Brain microvascular endothelial cell (primary cell): ENCODE measurements around the gene SOX8.

Source experiments
- DNase-seq: peaks from one replicate; pipeline ENCODE4 v3.0.0-alpha.2; 2020
- H3K27ac ChIP-seq: fragments of 250-450 bp; sonication (Bioruptor Pico); 2 replicates; pipeline ENCODE4 v1.5.1; 2020; ENCODE audit warnings: mild to moderate bottlenecking, moderate library complexity
- H3K27me3 ChIP-seq: fragments of 250-450 bp; sonication (Bioruptor Pico); replicated peaks from 2 replicates; pipeline ENCODE4 v1.5.1; 2020; ENCODE audit warnings: mild to moderate bottlenecking
- H3K36me3 ChIP-seq: fragments of 250-450 bp; sonication (Bioruptor Pico); replicated peaks from 2 replicates; pipeline ENCODE4 v1.5.1; 2020; ENCODE audit warnings: mild to moderate bottlenecking
- H3K4me3 ChIP-seq: 2 replicates; pipeline ENCODE4 v1.5.1; 2011; ENCODE audit warnings: low read depth, mild to moderate bottlenecking, control low read depth, low read length, moderate library complexity
- in situ Hi-C: cut with HindIII; loops from 2 replicates; pipeline ENCODE4 v1.10.0; 2017; ENCODE audit warnings: low sequenced_read_pairs, low pct_ligation_motif_present
- TF ChIP-seq, protein P1 (sequence below): IDR thresholded peaks from 2 replicates; pipeline ENCODE4 v1.5.1; 2011; ENCODE audit warnings: low read depth, mild to moderate bottlenecking, moderate library complexity, low read length, control low read depth, inconsistent platforms; ENCODE audit errors: missing control alignments

Gene SOX8

DNA sequence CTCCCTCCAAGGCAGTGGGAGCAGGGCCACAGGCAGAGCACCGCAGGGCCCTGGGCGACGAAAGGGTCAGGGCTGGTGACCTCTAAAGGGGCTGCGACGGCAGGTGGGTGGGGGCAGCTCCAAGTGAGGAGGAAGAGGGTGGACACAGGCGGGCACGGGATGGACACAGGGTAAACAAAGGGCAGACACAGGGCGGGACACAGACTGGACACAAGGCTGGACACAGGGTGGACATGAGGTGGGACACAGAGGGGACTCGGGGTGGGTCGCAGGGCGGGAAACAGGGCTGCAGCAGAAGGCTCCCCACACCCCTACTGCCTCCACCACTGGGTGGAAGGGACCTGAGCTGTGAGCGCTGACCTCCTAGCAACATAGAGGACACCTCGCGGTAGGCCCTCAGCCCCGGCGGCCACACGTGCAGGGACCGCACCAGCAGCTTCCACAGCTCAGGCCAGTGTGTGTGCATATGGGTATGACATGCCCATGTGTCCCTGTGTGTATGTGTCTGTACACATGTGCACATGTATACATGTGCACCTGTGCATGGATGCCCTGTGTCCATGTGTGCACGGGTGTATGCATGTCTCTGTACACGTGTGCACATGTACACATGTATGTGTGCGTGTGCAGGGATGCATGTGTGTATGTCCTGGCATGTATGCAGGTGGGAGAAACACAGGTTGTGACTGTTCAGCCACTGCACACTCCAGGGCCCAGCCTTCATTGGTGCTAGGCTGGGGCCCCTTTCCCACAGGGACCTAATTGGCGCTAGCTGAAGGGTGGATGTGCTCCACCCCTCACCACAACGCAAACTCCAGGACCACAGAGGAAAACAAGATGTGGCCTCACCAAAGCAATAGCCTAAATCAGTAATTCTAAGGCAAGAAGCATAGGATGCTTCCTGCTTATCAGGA, 18.4 kb upstream of the SOX8 start:
- in situ Hi-C loops = no loop called here
- TF ChIP-seq, protein P1, sequence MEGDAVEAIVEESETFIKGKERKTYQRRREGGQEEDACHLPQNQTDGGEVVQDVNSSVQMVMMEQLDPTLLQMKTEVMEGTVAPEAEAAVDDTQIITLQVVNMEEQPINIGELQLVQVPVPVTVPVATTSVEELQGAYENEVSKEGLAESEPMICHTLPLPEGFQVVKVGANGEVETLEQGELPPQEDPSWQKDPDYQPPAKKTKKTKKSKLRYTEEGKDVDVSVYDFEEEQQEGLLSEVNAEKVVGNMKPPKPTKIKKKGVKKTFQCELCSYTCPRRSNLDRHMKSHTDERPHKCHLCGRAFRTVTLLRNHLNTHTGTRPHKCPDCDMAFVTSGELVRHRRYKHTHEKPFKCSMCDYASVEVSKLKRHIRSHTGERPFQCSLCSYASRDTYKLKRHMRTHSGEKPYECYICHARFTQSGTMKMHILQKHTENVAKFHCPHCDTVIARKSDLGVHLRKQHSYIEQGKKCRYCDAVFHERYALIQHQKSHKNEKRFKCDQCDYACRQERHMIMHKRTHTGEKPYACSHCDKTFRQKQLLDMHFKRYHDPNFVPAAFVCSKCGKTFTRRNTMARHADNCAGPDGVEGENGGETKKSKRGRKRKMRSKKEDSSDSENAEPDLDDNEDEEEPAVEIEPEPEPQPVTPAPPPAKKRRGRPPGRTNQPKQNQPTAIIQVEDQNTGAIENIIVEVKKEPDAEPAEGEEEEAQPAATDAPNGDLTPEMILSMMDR = no peak
- H3K27ac ChIP-seq = no peak overlapping the region
- H3K4me3 ChIP-seq = no peak overlapping the region
- no peak for DNase-seq
- H3K27me3 ChIP-seq = no peaks in the 10 kb centered on the region
- H3K36me3 ChIP-seq = no peaks in the 10 kb centered on the region

DNA sequence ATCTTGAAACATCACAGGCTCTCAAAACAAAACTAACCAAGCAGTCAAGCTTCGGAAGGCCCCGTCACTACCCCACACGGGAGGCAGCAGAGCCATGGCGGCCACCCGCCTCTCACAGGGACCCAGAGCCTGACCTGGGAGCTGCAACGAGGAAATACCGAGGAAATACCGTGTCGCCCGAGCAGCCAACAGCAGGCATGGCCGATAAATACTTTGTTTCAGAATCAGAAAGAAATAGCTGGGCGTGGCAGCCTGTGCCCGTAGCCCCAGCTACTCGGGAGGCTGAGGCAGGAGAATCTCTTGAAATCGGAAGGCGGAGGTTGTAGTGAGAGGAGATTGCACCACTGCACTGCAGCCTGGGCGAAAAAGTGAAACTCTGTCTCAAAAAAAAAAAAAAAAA, 17.7 kb upstream of the SOX8 start:
- Histone ChIP-seq H3K27me3 (no peaks in the 10 kb centered on the region), H3K36me3 (no peaks in the 10 kb centered on the region), H3K4me3 (no peak overlapping the region), H3K27ac (no peak overlapping the region)
- no peak for DNase-seq
- in situ Hi-C loops = no loop called here
- TF ChIP-seq, protein P1 = no peak

DNA sequence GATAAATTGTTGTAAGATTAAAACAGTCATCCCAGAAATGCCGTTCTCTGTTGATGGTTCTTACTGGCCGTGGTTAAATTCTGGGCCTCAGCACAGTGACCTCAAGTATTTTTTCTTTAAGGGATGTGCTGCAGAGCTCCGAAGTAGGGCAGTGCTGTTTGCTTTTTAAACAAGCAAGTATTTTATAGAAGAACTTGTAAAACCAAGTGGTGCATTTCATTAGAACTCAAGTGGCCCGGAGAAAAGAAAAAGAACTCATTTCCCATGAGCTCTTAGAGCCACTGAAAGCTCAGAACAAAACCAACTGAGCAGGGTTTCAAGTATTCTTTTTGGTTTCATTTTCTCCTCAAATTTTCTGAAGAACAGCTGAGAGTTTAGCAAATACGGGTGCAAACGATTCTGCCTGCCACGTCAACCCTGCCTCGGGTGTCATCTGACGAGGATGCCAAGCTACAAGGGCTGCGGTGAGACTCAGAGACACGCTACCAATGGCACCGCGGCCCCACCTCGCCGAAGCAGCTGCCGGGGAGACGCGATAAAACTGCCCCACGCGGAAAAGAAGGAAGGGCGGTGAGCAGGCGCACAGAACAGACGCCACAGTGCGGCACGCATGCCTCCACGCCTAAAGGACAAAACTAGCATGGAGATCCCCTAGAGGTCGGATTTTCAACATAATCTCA, 17.1 kb upstream of the SOX8 start:
- no peak overlapping the region for H3K27ac ChIP-seq
- no peak for DNase-seq
- H3K27me3 ChIP-seq = no peaks in the 10 kb centered on the region
- H3K4me3 ChIP-seq = no peak overlapping the region
- TF ChIP-seq, protein P1 = no peak
- in situ Hi-C loops = no loop called here
- no peaks in the 10 kb centered on the region for H3K36me3 ChIP-seq

DNA sequence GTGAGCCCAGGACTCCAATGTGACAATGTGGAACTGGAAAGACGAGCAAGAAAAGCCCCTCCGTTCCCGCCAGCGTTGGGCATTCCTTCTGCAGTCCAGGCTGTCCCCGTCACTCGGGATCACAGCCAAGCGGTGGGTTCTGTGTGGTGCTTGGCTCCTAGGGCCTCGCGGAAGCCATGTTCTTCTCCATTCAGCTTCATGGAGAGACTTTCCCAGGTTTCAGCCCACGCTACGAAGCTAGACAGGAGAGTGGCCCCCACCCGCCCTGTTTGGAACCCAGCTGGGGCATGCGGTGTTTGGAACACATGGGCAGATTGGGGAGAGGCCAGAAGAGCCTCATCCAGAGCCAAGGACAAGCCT, 16.6 kb upstream of the SOX8 start:
- no peaks in the 10 kb centered on the region for H3K27me3 ChIP-seq
- H3K4me3 ChIP-seq = no peak overlapping the region
- TF ChIP-seq, protein P1 = no peak
- in situ Hi-C loops = no loop called here
- no peaks in the 10 kb centered on the region for H3K36me3 ChIP-seq
- DNase-seq = no peak
- no peak overlapping the region for H3K27ac ChIP-seq

DNA sequence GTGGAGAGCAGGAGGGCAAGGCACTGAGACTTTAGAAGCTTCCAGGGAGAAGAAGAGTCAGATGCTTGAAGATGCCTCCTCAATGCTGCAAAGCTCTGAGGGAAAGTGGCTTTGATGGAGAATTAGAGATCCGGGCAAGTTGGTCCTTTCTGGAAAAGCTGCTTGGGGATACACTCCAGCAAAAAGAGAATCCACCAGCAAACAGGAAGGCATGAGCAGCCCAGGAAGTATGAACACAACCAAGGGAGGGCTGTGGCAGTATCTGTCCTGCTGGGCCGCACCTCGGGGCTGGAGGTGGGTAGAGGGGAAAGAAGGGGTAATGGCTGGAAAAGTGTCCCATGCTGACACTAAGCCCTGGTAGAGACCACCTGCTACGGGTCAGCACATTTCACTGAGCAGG, 16.1 kb upstream of the SOX8 start:
- in situ Hi-C loops = no loop called here
- TF ChIP-seq, protein P1 = no peak
- H3K4me3 ChIP-seq = no peak overlapping the region
- H3K27me3 ChIP-seq = no peaks in the 10 kb centered on the region
- H3K36me3 ChIP-seq = no peaks in the 10 kb centered on the region
- DNase-seq = no peak
- no peak overlapping the region for H3K27ac ChIP-seq
